ENCODE measurements around the gene TP53INP2.

Gene TP53INP2

GRCh38 chr20:34703424-34704176 lies 544 bp upstream of the TP53INP2 start (continued):
- peak; percentile 58 for TF ChIP-seq PATZ1 (tag by site-specific recombination; IDR thresholded peaks at IDR 0.05)
- TF ChIP-seq ZBTB20 (tag by site-specific recombination; IDR thresholded peaks at IDR 0.05), result peak; percentile 75
- no peak for TF ChIP-seq ZNF704 (tag by site-specific recombination; IDR thresholded peaks at IDR 0.05)
- peak; percentile 26; the same call in 1 of the 2 replicates for TF ChIP-seq REST (tag by site-specific recombination; IDR thresholded peaks at IDR 0.05)
- TF ChIP-seq ZXDB (tag by site-specific recombination; IDR thresholded peaks at IDR 0.05), result 0 out of 2 replicates have a peak, but pooled peaks have one; percentile 29
- TF ChIP-seq BCL11A (tag by site-specific recombination; IDR thresholded peaks at IDR 0.05; ENCODE audit: low read depth), result peak; percentile 39; the same call in 1 of the 2 replicates
- TF ChIP-seq ZNF600 (tag by site-specific recombination; IDR thresholded peaks at IDR 0.05), result peak; percentile 73
- TF ChIP-seq GLIS1 (tag by site-specific recombination; IDR thresholded peaks at IDR 0.05), result no peak; the same call in 1 of the 2 replicates
- no peak for TF ChIP-seq ZNF16 (tag by site-specific recombination; IDR thresholded peaks at IDR 0.05; ENCODE audit: low read depth)
- TF ChIP-seq KLF9 (tag by site-specific recombination; IDR thresholded peaks at IDR 0.05; ENCODE audit: low read depth), result 0 out of 2 replicates have a peak, but pooled peaks have one; percentile 10
- peak; percentile 71; the same call in 1 of the 2 replicates for TF ChIP-seq ZNF639 (tag by site-specific recombination; IDR thresholded peaks at IDR 0.05)
- 0 out of 2 replicates have a peak, but pooled peaks have one; percentile 19 for TF ChIP-seq ZNF837 (tag by site-specific recombination; IDR thresholded peaks at IDR 0.05)
- no peak for TF ChIP-seq ZNF280D (tag by site-specific recombination; IDR thresholded peaks at IDR 0.05)
- no peak for TF ChIP-seq ZNF324 (tag by site-specific recombination; IDR thresholded peaks at IDR 0.05)
- TF ChIP-seq ZBTB8A (tag by site-specific recombination; IDR thresholded peaks at IDR 0.05), result 0 out of 2 replicates have a peak, but pooled peaks have one; percentile 5
- no peak for TF ChIP-seq ZNF175 (tag by site-specific recombination; IDR thresholded peaks at IDR 0.05)
- TF ChIP-seq ZNF341 (tag by site-specific recombination; IDR thresholded peaks at IDR 0.05; ENCODE audit: low read depth), result peak; percentile 96
- 0 out of 2 replicates have a peak, but pooled peaks have one; percentile 2 for TF ChIP-seq ZFP69B (tag by site-specific recombination; IDR thresholded peaks at IDR 0.05)
- TF ChIP-seq GFI1B (tag by site-specific recombination; IDR thresholded peaks at IDR 0.05), result no peak
- TF ChIP-seq ZBTB17 (tag by site-specific recombination; IDR thresholded peaks at IDR 0.05), result peak; percentile 93
- no peak for TF ChIP-seq ZNF202 (tag by site-specific recombination; IDR thresholded peaks at IDR 0.05; ENCODE audit: borderline replicate concordance)
- TF ChIP-seq ZNF747 (tag by site-specific recombination; IDR thresholded peaks at IDR 0.05), result no peak
- TF ChIP-seq SP7 (tag by site-specific recombination; IDR thresholded peaks at IDR 0.05), result peak; percentile 32; the same call in 1 of the 2 replicates
- no peak for TF ChIP-seq ZSCAN18 (tag by site-specific recombination; IDR thresholded peaks at IDR 0.05)
- no peak for TF ChIP-seq ZNF221 (tag by site-specific recombination; IDR thresholded peaks at IDR 0.05; ENCODE audit: borderline replicate concordance)
- peak; percentile 65 for TF ChIP-seq ZNF335 (tag by site-specific recombination; conservative IDR thresholded peaks at IDR 0.05)

Measured in HEK293 (cell line).